HEK293 (cell line): ENCODE results near the gene NGB.

Experiments used
- CTCF ChIA-PET: fragments of 350-600 bp; formaldehyde crosslinking; extraction: SDS; loops from one replicate; lab custom pipeline; 2021; ENCODE audit warnings: antibody characterized with exemption; lab: Yijun Ruan, JAX
- POLR2A ChIA-PET: fragments of 300-600 bp; formaldehyde crosslinking; extraction: SDS; loops from one replicate; lab custom pipeline; 2020; ENCODE audit warnings: antibody characterized with exemption, inconsistent platforms; lab: Yijun Ruan, JAX
- H3K27ac ChIP-seq: fragments of 200-500 bp; sonication (Bioruptor generic); 2 replicates; pipeline ENCODE4 v1.5.1; 2014; ENCODE audit warnings: low read depth, low read length, control low read depth, inconsistent platforms; ENCODE audit errors: extremely low read depth
- H3K36me3 ChIP-seq, 2 experiments: fragments of 200-500 bp in 1 of 2; sonication (Bioruptor generic) in 1 of 2; 1 replicate in 1 of 2; 2 replicates in 1 of 2; pipeline ENCODE4 v1.5.1; 2014 to 2017; ENCODE audit warnings: inconsistent platforms in 2 of 2, low read length in 2 of 2; ENCODE audit not compliant: control insufficient read depth in 2 of 2, insufficient read depth in 1 of 2
- H3K4me1 ChIP-seq: fragments of 200-500 bp; sonication (Bioruptor generic); 2 replicates; pipeline ENCODE4 v1.5.1; 2014; ENCODE audit warnings: mild to moderate bottlenecking, low read length, inconsistent platforms; ENCODE audit not compliant: control insufficient read depth, insufficient read depth
- H3K4me3 ChIP-seq: 2 replicates; pipeline ENCODE4 v1.5.1; 2011; ENCODE audit warnings: low read depth, mild to moderate bottlenecking, control low read depth, low read length, moderate library complexity
- H3K9me3 ChIP-seq: fragments of 200-500 bp; sonication (Bioruptor generic); 2 replicates; pipeline ENCODE4 v1.5.1; 2014; ENCODE audit warnings: low read depth, low read length, inconsistent platforms; ENCODE audit not compliant: control insufficient read depth, insufficient read depth
- BCL11B ChIP-seq: fragments of 450-650 bp; formaldehyde crosslinking; IDR thresholded peaks from 2 replicates; pipeline ENCODE4 v1.5.1; 2016; ENCODE audit warnings: low read depth, missing biosample characterization, missing genetic modification characterization
- KLF16 ChIP-seq: fragments of 450-650 bp; formaldehyde crosslinking; IDR thresholded peaks from 2 replicates; pipeline ENCODE4 v1.5.1; 2017; ENCODE audit warnings: missing biosample characterization, missing genetic modification characterization
- KLF8 ChIP-seq: fragments of 450-650 bp; formaldehyde crosslinking; IDR thresholded peaks from 2 replicates; pipeline ENCODE4 v1.5.1; 2016; ENCODE audit warnings: missing biosample characterization, missing genetic modification characterization
- OSR2 ChIP-seq: fragments of 450-650 bp; formaldehyde crosslinking; IDR thresholded peaks from 2 replicates; pipeline ENCODE4 v1.5.1; 2016; ENCODE audit warnings: missing biosample characterization, missing genetic modification characterization
- REST ChIP-seq: fragments of 450-650 bp; formaldehyde crosslinking; IDR thresholded peaks from 2 replicates; pipeline ENCODE4 v1.5.1; 2016; ENCODE audit warnings: missing biosample characterization, missing genetic modification characterization
- ZBTB10 ChIP-seq: fragments of 450-650 bp; formaldehyde crosslinking; IDR thresholded peaks from 2 replicates; pipeline ENCODE4 v1.5.1; 2016; ENCODE audit warnings: missing biosample characterization, missing genetic modification characterization
- ZBTB8A ChIP-seq: fragments of 450-650 bp; formaldehyde crosslinking; IDR thresholded peaks from 2 replicates; pipeline ENCODE4 v1.5.1; 2016; ENCODE audit warnings: missing biosample characterization, missing genetic modification characterization
- ZNF132 ChIP-seq: fragments of 450-650 bp; formaldehyde crosslinking; IDR thresholded peaks from 2 replicates; pipeline ENCODE4 v1.5.1; 2017; ENCODE audit warnings: missing biosample characterization, missing genetic modification characterization, borderline replicate concordance
- ZNF140 ChIP-seq: fragments of 450-650 bp; formaldehyde crosslinking; IDR thresholded peaks from 2 replicates; pipeline ENCODE4 v1.5.1; 2016; ENCODE audit warnings: missing biosample characterization, missing genetic modification characterization
- ZNF146 ChIP-seq: fragments of 450-650 bp; formaldehyde crosslinking; IDR thresholded peaks from 2 replicates; pipeline ENCODE4 v1.5.1; 2016; ENCODE audit warnings: missing biosample characterization, missing genetic modification characterization
- ZNF221 ChIP-seq: fragments of 450-650 bp; formaldehyde crosslinking; IDR thresholded peaks from 2 replicates; pipeline ENCODE4 v1.5.1; 2017; ENCODE audit warnings: missing biosample characterization, missing genetic modification characterization, borderline replicate concordance
- ZNF248 ChIP-seq: fragments of 450-650 bp; formaldehyde crosslinking; IDR thresholded peaks from 2 replicates; pipeline ENCODE4 v1.5.1; 2017; ENCODE audit warnings: missing biosample characterization, missing genetic modification characterization
- ZNF366 ChIP-seq: fragments of 450-650 bp; formaldehyde crosslinking; conservative IDR thresholded peaks from 2 replicates; pipeline ENCODE4 v1.5.1; 2016; ENCODE audit warnings: missing biosample characterization, missing genetic modification characterization
- ZNF391 ChIP-seq: fragments of 450-650 bp; formaldehyde crosslinking; IDR thresholded peaks from 2 replicates; pipeline ENCODE4 v1.5.1; 2016; ENCODE audit warnings: low read depth, missing biosample characterization, missing genetic modification characterization, borderline replicate concordance
- ZNF48 ChIP-seq: fragments of 450-650 bp; formaldehyde crosslinking; IDR thresholded peaks from 2 replicates; pipeline ENCODE4 v1.5.1; 2016; ENCODE audit warnings: missing biosample characterization, missing genetic modification characterization
- ZNF555 ChIP-seq: fragments of 450-650 bp; formaldehyde crosslinking; conservative IDR thresholded peaks from 2 replicates; pipeline ENCODE4 v1.5.1; 2017; ENCODE audit warnings: missing biosample characterization, mild to moderate bottlenecking, missing genetic modification characterization, inconsistent platforms
- ZNF600 ChIP-seq: fragments of 450-650 bp; formaldehyde crosslinking; IDR thresholded peaks from 2 replicates; pipeline ENCODE4 v1.5.1; 2016; ENCODE audit warnings: missing biosample characterization, missing genetic modification characterization
- ZNF626 ChIP-seq: fragments of 450-650 bp; sonication (Bioruptor Pico); formaldehyde crosslinking; IDR thresholded peaks from 2 replicates; pipeline ENCODE4 v1.5.1; 2018; ENCODE audit warnings: missing biosample characterization, missing genetic modification characterization, inconsistent platforms
- ZNF660 ChIP-seq: fragments of 450-650 bp; IDR thresholded peaks from 2 replicates; pipeline ENCODE4 v1.5.1; 2018; ENCODE audit warnings: missing biosample characterization, mild to moderate bottlenecking, missing genetic modification characterization
- TF ChIP-seq, protein P1 (sequence below): fragments of 450-650 bp; formaldehyde crosslinking; IDR thresholded peaks from 2 replicates; pipeline ENCODE4 v1.5.1; 2016; ENCODE audit warnings: missing biosample characterization, missing genetic modification characterization
- TF ChIP-seq, protein P2 (sequence below): fragments of 450-650 bp; formaldehyde crosslinking; IDR thresholded peaks from 2 replicates; pipeline ENCODE4 v1.5.1; 2016; ENCODE audit warnings: missing biosample characterization, missing genetic modification characterization, low read depth
- TF ChIP-seq, protein P3 (sequence below): fragments of 450-650 bp; formaldehyde crosslinking; IDR thresholded peaks from 2 replicates; pipeline ENCODE4 v1.5.1; 2016; ENCODE audit warnings: missing biosample characterization, missing genetic modification characterization
- TF ChIP-seq, protein P4 (sequence below): fragments of 450-650 bp; IDR thresholded peaks from 2 replicates; pipeline ENCODE4 v1.5.1; 2018; ENCODE audit warnings: missing biosample characterization, missing genetic modification characterization

The NGB gene

DNA sequence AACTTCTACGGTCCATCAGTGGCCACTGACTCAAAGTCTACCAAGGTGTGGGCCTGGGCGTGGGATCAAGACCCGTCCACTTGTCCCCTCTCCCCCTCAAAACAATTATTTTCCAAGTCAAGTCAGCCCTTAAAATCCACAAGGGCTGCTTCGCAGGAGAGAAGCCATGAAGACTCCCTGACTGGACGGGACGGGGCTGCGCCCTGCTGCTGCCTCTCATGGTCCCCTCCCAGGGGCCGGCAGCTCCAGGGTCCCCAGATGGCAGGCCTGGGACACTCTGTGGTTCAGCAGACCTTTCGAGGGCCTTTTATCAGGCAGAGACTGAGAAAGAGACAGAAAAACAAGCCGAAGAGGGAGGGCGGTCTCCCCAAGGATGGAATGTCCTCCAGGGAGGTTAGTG is 10.8 kb downstream of the NGB start:
- Histone ChIP-seq H3K27ac (no peak overlapping the region), H3K4me1 (no peaks in the 10 kb centered on the region), H3K9me3 (no peaks in the 10 kb centered on the region), H3K36me3 (no peaks in the 10 kb centered on the region), H3K4me3 (no peak overlapping the region)
- POLR2A ChIA-PET: no interaction called here
- CTCF ChIA-PET: no interaction called here
- TF ChIP-seq KLF8 (tag by site-specific recombination) (no peak), ZNF248 (tag by site-specific recombination) (no peak), ZNF140 (tag by site-specific recombination) (no peak), ZNF660 (no peak), ZNF600 (no peak), ZNF48 (tag by site-specific recombination) (no peak), ZNF391 (tag by site-specific recombination) (no peak), ZNF555 (no peak), ZBTB8A (tag by site-specific recombination) (no peak), KLF16 (no peak), ZNF132 (tag by site-specific recombination) (no peak)
- TF ChIP-seq, protein P1, sequence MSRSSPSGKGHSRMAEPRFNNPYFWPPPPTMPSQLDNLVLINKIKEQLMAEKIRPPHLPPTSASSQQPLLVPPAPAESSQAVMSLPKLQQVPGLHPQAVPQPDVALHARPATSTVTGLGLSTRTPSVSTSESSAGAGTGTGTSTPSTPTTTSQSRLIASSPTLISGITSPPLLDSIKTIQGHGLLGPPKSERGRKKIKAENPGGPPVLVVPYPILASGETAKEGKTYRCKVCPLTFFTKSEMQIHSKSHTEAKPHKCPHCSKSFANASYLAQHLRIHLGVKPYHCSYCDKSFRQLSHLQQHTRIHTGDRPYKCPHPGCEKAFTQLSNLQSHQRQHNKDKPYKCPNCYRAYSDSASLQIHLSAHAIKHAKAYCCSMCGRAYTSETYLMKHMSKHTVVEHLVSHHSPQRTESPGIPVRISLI (tag by site-specific recombination): no peak
- TF ChIP-seq, protein P2, sequence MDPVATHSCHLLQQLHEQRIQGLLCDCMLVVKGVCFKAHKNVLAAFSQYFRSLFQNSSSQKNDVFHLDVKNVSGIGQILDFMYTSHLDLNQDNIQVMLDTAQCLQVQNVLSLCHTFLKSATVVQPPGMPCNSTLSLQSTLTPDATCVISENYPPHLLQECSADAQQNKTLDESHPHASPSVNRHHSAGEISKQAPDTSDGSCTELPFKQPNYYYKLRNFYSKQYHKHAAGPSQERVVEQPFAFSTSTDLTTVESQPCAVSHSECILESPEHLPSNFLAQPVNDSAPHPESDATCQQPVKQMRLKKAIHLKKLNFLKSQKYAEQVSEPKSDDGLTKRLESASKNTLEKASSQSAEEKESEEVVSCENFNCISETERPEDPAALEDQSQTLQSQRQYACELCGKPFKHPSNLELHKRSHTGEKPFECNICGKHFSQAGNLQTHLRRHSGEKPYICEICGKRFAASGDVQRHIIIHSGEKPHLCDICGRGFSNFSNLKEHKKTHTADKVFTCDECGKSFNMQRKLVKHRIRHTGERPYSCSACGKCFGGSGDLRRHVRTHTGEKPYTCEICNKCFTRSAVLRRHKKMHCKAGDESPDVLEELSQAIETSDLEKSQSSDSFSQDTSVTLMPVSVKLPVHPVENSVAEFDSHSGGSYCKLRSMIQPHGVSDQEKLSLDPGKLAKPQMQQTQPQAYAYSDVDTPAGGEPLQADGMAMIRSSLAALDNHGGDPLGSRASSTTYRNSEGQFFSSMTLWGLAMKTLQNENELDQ (tag by site-specific recombination): no peak
- TF ChIP-seq, protein P3, sequence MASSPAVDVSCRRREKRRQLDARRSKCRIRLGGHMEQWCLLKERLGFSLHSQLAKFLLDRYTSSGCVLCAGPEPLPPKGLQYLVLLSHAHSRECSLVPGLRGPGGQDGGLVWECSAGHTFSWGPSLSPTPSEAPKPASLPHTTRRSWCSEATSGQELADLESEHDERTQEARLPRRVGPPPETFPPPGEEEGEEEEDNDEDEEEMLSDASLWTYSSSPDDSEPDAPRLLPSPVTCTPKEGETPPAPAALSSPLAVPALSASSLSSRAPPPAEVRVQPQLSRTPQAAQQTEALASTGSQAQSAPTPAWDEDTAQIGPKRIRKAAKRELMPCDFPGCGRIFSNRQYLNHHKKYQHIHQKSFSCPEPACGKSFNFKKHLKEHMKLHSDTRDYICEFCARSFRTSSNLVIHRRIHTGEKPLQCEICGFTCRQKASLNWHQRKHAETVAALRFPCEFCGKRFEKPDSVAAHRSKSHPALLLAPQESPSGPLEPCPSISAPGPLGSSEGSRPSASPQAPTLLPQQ: no peak

- CTCF ChIA-PET: no interaction called here
- TF ChIP-seq ZNF366 (no peak), OSR2 (tag by site-specific recombination) (no peak), ZNF221 (tag by site-specific recombination) (no peak), BCL11B (tag by site-specific recombination) (no peak), ZBTB10 (tag by site-specific recombination) (no peak), ZNF626 (tag by site-specific recombination) (no peak), ZNF146 (no peak), REST (tag by site-specific recombination) (no peak)
- TF ChIP-seq, protein P4, sequence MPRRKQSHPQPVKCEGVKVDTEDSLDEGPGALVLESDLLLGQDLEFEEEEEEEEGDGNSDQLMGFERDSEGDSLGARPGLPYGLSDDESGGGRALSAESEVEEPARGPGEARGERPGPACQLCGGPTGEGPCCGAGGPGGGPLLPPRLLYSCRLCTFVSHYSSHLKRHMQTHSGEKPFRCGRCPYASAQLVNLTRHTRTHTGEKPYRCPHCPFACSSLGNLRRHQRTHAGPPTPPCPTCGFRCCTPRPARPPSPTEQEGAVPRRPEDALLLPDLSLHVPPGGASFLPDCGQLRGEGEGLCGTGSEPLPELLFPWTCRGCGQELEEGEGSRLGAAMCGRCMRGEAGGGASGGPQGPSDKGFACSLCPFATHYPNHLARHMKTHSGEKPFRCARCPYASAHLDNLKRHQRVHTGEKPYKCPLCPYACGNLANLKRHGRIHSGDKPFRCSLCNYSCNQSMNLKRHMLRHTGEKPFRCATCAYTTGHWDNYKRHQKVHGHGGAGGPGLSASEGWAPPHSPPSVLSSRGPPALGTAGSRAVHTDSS (tag by site-specific recombination): no peak
Observed at GRCh38 chr14:77259025-77259715, 11.8 kb downstream of the NGB start.

More at GRCh38 chr14:77259025-77259715, 11.8 kb downstream of the NGB start:
- Histone ChIP-seq H3K36me3 (no peaks in the 10 kb centered on the region), H3K9me3 (no peaks in the 10 kb centered on the region), H3K4me1 (no peaks in the 10 kb centered on the region), H3K27ac (no peak overlapping the region), H3K4me3 (no peak overlapping the region)
- POLR2A ChIA-PET: no interaction called here
